Stimulated activated CD4-positive, alpha-beta T cell treated with anti-CD3 and anti-CD28 coated beads, Interleukin-15, amount 100 ng/mL, for 48 hours (primary cell): Measurements from ENCODE around the gene KCNQ5.

Experiments used
- DNase-seq, 2 donors: peaks; one replicate each; pipeline ENCODE4 v3.0.0-alpha.2; 2020; ENCODE audit warnings: low read depth in 2 of 2

KCNQ5 gene

GRCh38 chr6:73000460-73000859 lies 378.6 kb downstream of the KCNQ5 start:
- DNase-seq: no peak

- no peak for DNase-seq
Observed at GRCh38 chr6:73002588-73002987, 380.7 kb downstream of the KCNQ5 start.

GRCh38 chr6:73003302-73003701 lies 381.4 kb downstream of the KCNQ5 start:
- DNase-seq: no peak

- no peak for DNase-seq
Observed at GRCh38 chr6:73004231-73004630, 382.4 kb downstream of the KCNQ5 start.

- DNase-seq: no peak
Observed at GRCh38 chr6:73004861-73005260, 383.0 kb downstream of the KCNQ5 start.

DNA sequence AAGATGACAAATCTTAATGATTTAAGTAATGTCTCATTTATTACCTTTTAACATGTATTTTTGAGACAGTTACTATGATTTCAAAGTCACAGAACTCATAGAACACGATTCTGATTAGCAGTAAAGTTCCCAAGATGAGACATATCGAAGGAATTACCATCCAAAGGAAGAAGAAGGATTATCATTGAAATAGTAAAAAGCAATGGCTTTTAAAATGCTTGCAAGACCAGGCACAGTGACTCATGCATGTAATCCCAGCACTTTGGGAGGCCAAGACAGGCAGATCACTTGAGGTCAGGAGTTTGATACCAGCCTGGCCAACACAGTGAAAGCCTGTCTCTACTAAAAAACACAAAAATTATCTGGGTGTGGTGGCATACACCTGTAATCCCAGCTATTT lies 384.3 kb downstream of the KCNQ5 start:
- no peak for DNase-seq

- DNase-seq: no peak
Observed at GRCh38 chr6:73011945-73012344, 390.1 kb downstream of the KCNQ5 start.

- DNase-seq: no peak
Observed at GRCh38 chr6:73017476-73017875, 395.6 kb downstream of the KCNQ5 start.

DNA sequence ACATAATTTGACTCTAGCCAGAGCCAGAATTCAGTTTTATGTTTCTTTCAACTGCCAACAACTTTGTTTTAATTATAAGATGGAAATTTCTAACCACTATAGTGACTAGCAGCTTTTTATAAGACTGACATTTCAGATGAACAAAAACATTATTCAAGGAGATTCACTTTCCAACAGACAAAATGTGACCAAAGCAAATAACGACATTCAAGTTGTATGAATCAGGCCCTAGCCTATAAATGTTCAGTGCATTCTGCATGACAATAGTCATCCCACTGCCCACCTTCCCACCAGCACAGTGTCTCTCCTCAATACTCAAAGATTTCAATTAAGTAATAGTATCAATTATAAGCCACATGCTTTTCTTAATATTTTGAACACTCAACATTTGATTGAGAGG lies 402.7 kb downstream of the KCNQ5 start:
- no peak for DNase-seq

DNA sequence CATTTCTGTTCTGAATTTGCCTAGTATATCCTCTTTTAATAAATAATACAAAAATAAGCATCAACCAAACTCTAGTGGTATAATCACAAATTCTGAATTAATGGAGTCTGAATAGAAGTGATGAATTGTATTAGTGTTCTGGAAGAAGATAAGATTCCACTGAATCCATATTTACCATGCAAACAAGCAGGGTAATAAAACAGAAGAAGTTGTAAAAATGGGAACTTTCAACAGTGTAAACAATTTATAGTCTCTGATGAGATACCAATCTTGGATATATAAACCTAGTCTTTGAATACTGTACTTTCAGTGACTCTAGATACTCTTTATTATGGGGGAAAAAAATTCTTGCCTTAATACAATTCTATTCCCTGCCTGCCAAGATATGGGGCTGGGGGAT lies 405.8 kb downstream of the KCNQ5 start:
- no peak for DNase-seq

DNA sequence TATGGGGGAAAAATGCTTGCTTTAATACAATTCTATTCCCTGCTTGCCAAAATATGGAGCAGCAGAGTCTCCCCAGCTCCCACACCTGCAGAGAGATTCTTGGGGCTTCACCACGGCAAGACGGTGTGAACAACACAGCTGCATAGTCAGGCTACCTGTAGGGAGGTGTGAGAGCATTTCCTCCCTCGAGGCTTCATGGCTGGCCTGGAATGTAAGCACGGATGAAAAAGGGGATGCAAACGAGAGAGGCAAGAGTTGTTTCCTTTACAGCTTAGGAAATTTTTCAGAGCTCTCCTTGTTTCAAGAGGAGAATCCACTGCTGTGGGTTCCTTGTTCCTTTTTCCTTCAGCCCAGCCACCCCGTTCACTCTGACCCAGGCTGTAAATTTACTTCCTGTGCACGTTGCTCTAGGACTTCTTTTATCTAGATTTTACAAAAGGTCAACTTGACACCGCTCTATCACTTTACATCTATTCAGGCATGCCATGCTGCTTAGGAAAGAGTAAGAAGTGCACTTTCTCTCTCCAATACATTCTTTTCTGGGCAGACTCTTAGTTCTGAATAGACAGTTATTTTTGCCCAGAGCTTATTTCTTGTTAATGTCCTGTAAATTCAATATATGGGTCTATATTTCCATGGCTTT lies 406.4 kb downstream of the KCNQ5 start:
- DNase-seq: no peak

DNA sequence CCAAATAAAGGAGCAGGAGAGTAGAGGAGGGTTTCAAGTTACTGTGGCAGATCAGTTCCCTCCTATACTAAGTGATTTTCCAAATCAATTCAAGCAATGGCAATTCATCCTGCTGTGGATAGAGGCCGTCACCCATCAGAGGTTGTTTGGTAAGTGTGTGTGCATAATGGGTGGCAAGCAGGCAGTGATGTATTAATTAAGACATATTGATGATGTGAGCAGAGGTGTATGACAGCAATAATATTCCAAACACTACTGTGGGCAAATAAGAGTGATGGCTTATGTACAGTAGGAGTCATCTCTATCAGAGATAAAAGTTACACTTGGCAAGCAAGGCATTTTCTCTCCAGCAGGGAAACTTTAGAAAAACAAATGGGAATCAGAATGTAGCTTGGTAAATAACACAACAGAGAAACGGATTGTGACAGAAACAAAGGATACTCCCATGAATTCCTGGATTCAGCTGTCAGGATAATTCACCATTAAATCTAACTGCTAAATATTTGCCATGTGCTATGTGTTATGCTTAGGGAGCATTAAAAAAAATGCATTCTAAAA lies 407.1 kb downstream of the KCNQ5 start:
- DNase-seq: no peak

GRCh38 chr6:73030257-73030656 lies 408.4 kb downstream of the KCNQ5 start:
- no peak for DNase-seq

DNA sequence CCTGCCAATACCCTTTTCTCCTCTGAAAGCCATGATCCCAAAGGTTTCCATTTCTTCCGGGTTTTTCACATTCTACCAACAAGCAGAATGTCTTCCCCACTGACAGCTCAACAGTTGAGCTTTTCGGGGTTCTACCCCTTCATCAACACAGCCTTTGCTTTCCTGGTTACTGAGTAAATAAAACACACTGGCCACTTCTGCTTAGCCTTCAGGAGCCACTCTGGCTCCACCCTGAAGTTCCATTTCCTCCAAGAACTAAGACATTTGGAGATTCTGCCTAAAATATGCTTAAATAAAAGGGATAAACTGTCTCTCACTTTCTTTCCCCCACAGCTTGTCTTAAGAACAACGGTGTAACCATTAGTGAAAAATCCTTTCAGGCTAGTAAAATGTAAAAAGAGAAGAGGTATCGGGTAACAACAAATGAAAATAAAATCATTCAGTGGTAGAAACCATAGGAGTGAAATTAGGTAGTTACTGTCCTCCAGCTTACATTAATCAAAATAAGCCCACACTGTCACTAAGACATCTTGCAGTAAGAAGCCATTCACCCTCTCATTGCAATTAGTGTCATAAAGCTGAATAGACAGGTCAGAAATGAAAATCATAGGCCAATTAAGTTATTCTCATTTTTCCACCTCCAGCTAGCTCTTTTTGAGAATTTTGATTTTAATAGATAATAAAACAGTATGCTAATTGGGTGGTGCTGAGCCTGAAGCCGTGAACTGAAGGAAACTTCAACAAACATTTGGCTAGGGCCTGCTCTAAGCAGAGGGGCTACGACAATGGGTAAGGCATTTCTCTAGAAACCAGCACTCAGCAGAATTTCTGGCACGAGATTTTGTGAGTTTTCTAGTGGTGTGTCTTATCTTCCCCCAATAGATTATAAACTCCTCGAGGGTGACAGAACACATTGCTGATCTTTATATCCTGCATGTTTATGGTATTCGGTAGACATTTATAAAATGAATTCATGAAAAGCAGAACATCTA lies 409.2 kb downstream of the KCNQ5 start:
- no peak for DNase-seq

DNA sequence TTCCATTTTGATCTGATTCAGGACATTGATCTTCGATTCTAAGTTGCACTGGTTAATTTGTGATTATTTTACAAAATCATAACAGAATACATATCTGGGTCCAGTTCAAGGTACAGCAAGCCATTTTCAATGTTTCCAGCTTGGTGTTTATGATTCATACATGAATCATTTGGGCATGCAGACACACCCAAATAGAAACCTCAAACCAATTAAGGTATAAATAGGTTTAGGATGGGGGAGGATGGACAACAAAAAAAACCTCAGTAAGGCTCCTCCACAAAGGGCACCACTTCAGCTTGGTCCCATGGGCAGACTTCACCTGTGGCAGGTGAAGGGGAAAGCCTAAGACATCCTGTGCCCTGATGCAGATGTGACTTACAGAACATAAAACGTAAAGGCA lies 410.7 kb downstream of the KCNQ5 start:
- DNase-seq: no peak

DNA sequence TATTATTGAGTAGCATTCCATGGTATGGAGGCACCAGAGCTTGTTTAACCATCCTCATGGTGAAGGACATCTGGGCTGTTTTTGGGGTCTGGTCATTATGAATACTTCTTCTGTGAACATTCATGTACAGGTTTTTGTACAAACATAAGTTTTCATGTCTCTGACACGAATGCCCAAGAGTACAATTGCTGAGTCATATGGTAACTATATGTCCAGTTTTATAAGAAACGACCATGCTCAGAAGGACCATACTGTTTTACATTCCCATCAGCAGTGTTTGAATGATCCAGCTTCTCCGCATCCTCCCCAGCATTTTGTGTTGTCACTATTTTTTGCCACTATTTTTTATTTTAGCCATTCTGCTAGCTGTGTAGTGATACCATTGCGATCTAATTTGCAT lies 414.8 kb downstream of the KCNQ5 start:
- DNase-seq: no peak

- no peak for DNase-seq
Observed at GRCh38 chr6:73041051-73041450, 419.2 kb downstream of the KCNQ5 start.

DNA sequence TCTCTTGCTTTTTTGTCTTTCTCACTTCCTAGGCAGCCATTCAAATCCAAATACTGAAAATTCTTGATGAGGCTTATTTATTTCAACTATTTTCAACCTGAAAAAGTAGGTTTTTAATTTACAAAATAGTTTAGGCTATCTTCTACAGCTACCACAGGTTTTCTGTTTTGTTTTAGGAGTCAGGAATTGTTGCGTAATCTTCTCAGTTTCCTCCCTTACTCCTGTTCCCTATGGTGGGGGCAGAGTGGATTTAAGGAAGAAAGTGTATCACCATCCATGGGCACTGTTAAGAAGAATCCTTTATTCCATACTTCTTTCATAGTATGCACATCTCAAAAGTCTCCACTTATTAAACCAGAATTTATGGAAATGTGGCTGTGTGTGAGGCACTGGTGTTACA lies 421.0 kb downstream of the KCNQ5 start:
- DNase-seq: no peak

DNA sequence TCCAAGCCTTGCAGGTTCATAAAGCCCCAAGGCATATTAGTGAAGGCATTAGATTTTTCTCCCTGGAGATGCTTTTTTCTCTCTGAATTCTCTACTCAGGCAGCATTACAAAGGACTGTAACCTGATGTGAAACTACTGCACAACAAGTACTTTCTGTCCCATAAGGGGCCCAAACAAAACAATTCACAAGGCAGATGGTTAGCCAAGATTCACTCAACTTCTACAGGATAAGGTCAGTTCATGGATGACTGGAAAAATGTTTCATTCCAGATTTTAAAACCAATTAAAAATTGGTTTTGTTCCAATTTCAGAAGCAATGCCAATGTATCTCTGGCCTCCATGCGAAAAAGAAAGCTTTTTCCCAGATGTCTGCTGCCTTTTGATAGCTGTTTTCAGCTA lies 421.6 kb downstream of the KCNQ5 start:
- no peak for DNase-seq

- DNase-seq: no peak
Observed at GRCh38 chr6:73045609-73046008, 423.7 kb downstream of the KCNQ5 start.

DNA sequence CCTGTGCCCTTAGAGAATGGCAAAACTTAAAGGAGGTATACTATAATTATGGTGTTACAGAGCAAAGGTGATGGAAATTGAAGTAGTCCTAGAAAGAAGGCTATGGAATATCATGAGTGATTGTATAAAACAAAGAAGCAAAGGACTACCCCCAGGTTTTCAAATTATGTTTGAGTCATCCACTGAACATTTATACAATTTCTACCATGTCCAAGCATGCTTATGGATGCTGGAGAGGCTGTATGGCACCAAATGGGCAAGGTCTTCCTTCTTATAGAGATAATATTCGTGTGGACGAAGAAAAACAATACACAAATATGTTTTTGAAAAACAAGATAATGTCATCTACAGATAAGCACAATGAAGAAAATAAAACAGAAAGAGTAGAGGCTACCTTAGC lies 425.9 kb downstream of the KCNQ5 start:
- no peak for DNase-seq

GRCh38 chr6:73049971-73050594 lies 428.2 kb downstream of the KCNQ5 start:
- no peak for DNase-seq
